NT2/D1 (cell line): Measurements from ENCODE around the gene CELF5.

Experiments used
- SUZ12 ChIP-seq: IDR thresholded peaks from 2 replicates; pipeline ENCODE4 v1.6.1; 2011; ENCODE audit not compliant: insufficient read length, insufficient read depth; ENCODE audit errors: extremely low read depth
- YY1 ChIP-seq: IDR thresholded peaks from 2 replicates; pipeline ENCODE4 v1.6.1; 2011; ENCODE audit not compliant: insufficient read length, insufficient read depth
- ZNF274 ChIP-seq: IDR thresholded peaks from 2 replicates; pipeline ENCODE4 v1.6.1; 2011; ENCODE audit warnings: mild to moderate bottlenecking, low read depth, low read length

GRCh38 chr19:3344608-3345598 lies 120.4 kb downstream of the CELF5 start:
- TF ChIP-seq YY1 (no peak), ZNF274 (no peak), SUZ12 (no peak)
